Loucy (cell line): Measurements from ENCODE around the gene KCNK7.
A peak's percentile ranks its signal among the peaks of the same experiment; 100 is the strongest.

Source experiments
- H2AFZ ChIP-seq: fragments of 200-600 bp; sonication (generic); 2 replicates; pipeline ENCODE4 v1.6.0; 2016; ENCODE audit warnings: antibody characterized with exemption, mild to moderate bottlenecking, low read length, moderate library complexity
- H3F3A ChIP-seq: fragments of 200-600 bp; 2 replicates; pipeline ENCODE4 v1.6.0; 2016; ENCODE audit warnings: antibody characterized with exemption, low read depth, mild to moderate bottlenecking
- H3K27me3 ChIP-seq: fragments of 200-600 bp; sonication (generic); 2 replicates; pipeline ENCODE4 v1.6.1; 2014; ENCODE audit warnings: low read length, mild to moderate bottlenecking; ENCODE audit not compliant: insufficient read depth, poor library complexity, severe bottlenecking
- H3K36me3 ChIP-seq: fragments of 200-600 bp; sonication (generic); 2 replicates; pipeline ENCODE4 v1.6.1; 2016; ENCODE audit warnings: low read length; ENCODE audit not compliant: insufficient read depth
- H3K4me1 ChIP-seq: fragments of 200-600 bp; sonication (generic); 2 replicates; pipeline ENCODE4 v1.5.1; 2014; ENCODE audit warnings: low read length, mild to moderate bottlenecking; ENCODE audit not compliant: insufficient read depth, poor library complexity, severe bottlenecking
- H3K4me2 ChIP-seq: fragments of 200-600 bp; sonication (generic); 2 replicates; pipeline ENCODE4 v1.6.0; 2014; ENCODE audit warnings: antibody characterized with exemption, low read length, low read depth, mild to moderate bottlenecking; ENCODE audit not compliant: poor library complexity, severe bottlenecking
- H3K4me3 ChIP-seq: fragments of 200-600 bp; sonication (generic); 2 replicates; pipeline ENCODE4 v1.5.1; 2014; ENCODE audit warnings: low read length, mild to moderate bottlenecking, mixed read lengths; ENCODE audit not compliant: poor library complexity, severe bottlenecking
- H3K79me2 ChIP-seq: fragments of 200-600 bp; sonication (generic); 2 replicates; pipeline ENCODE4 v1.6.1; 2014; ENCODE audit warnings: low read length; ENCODE audit not compliant: insufficient read depth
- H3K9ac ChIP-seq: fragments of 200-600 bp; sonication (generic); 2 replicates; pipeline ENCODE4 v1.6.0; 2014; ENCODE audit warnings: mild to moderate bottlenecking, low read depth, low read length, moderate library complexity; ENCODE audit not compliant: poor library complexity, severe bottlenecking
- H3K9me2 ChIP-seq: fragments of 200-600 bp; sonication (generic); replicated peaks from 2 replicates; pipeline ENCODE4 v1.6.1; 2016; ENCODE audit warnings: low read depth, low read length, mixed read lengths
- H3K9me3 ChIP-seq: fragments of 200-600 bp; sonication (generic); 2 replicates; pipeline ENCODE4 v1.6.1; 2014; ENCODE audit warnings: mild to moderate bottlenecking, antibody characterized with exemption, low read length, low read depth; ENCODE audit not compliant: insufficient read depth
- H4K20me1 ChIP-seq: fragments of 200-600 bp; sonication (generic); 2 replicates; pipeline ENCODE4 v1.6.0; 2014; ENCODE audit warnings: antibody characterized with exemption, low read length, mild to moderate bottlenecking; ENCODE audit not compliant: insufficient read depth, poor library complexity, severe bottlenecking
- EZH2phosphoT487 ChIP-seq: fragments of 200-600 bp; IDR thresholded peaks from 2 replicates; pipeline ENCODE4 v1.6.1; 2018; ENCODE audit warnings: antibody characterized with exemption, mild to moderate bottlenecking, moderate library complexity, borderline replicate concordance
- TF ChIP-seq, protein P1 (sequence below): fragments of 200-600 bp; sonication (generic); conservative IDR thresholded peaks from 2 replicates; pipeline ENCODE4 v1.5.1; 2014; ENCODE audit warnings: mild to moderate bottlenecking, antibody characterized with exemption, low read length

Gene KCNK7

DNA sequence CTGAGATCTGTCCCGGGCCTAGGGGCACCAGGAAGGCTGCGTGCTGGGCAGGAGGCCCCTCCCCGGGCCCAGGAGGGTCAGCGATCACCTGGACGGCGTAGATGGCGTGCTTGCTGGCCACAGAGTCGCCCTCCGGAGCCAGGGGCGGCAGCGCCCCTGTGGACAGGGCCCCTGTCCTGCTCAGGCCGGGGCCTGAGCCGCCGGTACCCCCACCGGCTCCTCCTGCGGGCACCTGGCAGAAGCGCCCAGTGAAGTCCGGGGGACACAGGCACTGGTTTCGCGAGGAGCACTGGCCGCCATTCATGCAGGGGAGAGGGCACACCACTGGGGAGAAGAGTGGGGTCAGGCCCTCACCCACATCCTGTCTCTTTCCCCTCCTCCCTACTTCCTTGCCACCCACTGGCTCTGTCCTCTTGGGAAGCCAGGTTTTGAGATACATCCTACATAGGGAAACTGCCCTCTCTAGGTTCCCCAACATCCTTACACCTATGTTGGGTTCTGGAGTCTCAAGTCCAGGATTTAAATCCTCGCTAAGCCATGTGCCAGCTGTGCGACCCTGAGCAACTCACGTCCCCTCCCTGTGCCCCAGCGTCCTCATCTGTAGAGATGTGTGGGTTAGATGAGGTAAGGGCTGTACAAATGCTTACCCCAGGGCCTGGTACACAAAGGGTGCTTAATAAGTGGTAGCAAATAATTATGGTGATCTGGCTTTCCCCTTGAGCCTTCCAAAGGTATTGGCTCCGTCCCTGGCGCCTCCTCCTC lies 41.4 kb downstream of the KCNK7 start:
- Histone ChIP-seq H3K4me1 (peaks cover 41% of the 10 kb centered on the region), H3K4me2 (peak overlapping the region; percentile 60), H3F3A (no peaks in the 10 kb centered on the region), H3K27me3 (no peaks in the 10 kb centered on the region), H3K9ac (peak overlapping the region; percentile 66), H2AFZ (no peak overlapping the region), H3K4me3 (peak overlapping the region; percentile 51), H3K9me3 (no peaks in the 10 kb centered on the region), H3K36me3 (no peaks in the 10 kb centered on the region), H3K79me2 (no peaks in the 10 kb centered on the region), H3K9me2 (no peaks in the 10 kb centered on the region), H4K20me1 (no peaks in the 10 kb centered on the region)
- no peak for TF ChIP-seq EZH2phosphoT487
- TF ChIP-seq, protein P1, sequence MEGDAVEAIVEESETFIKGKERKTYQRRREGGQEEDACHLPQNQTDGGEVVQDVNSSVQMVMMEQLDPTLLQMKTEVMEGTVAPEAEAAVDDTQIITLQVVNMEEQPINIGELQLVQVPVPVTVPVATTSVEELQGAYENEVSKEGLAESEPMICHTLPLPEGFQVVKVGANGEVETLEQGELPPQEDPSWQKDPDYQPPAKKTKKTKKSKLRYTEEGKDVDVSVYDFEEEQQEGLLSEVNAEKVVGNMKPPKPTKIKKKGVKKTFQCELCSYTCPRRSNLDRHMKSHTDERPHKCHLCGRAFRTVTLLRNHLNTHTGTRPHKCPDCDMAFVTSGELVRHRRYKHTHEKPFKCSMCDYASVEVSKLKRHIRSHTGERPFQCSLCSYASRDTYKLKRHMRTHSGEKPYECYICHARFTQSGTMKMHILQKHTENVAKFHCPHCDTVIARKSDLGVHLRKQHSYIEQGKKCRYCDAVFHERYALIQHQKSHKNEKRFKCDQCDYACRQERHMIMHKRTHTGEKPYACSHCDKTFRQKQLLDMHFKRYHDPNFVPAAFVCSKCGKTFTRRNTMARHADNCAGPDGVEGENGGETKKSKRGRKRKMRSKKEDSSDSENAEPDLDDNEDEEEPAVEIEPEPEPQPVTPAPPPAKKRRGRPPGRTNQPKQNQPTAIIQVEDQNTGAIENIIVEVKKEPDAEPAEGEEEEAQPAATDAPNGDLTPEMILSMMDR, result no peak

DNA sequence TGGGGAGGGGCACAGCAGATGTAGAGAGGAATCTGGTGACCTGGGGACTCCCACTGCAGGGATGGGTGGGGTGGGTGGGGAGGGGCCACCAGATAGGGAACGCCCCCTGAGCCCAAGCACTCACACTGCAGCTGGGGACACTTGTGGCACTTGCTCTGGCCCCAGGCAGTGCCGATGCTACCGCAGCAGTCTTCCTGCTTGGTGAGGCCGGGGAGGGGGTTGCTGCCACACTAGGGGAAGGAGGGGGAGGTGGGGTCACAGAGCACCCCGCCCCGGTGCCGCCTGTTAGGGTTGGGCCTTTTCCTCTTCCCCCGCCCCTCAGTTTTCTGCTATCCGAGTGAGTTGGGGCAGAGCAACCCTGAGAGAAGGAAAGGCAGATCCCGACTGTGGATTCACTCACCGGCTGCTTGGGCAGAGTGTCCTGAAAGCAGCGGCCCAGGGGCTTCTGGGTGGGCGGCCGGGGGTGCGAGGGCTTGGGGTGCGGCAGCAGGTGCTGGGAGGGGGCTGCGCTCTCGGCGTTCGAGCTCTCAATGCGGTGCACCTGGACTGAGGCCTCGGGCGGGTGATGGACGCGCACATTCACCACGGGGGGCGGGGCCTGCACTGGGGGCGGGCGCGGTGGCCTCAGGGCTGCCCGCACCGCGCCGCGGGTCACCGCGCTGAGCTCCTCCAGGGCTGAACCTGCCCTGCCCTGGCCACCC lies 42.1 kb downstream of the KCNK7 start:
- peaks cover 41% of the 10 kb centered on the region for H3K4me1 ChIP-seq
- H3K27me3 ChIP-seq, result no peaks in the 10 kb centered on the region
- no peaks in the 10 kb centered on the region for H3K36me3 ChIP-seq
- no peaks in the 10 kb centered on the region for H3K9me3 ChIP-seq
- H4K20me1 ChIP-seq, result no peaks in the 10 kb centered on the region
- TF ChIP-seq, protein P1, result no peak
- no peak for TF ChIP-seq EZH2phosphoT487
- no peaks in the 10 kb centered on the region for H3K9me2 ChIP-seq
- peak overlapping the region; percentile 51 for H3K4me3 ChIP-seq
- peak overlapping the region; percentile 66 for H3K9ac ChIP-seq
- H3K79me2 ChIP-seq, result no peaks in the 10 kb centered on the region
- H3K4me2 ChIP-seq, result peak overlapping the region; percentile 60
- peak overlapping the region; percentile 49; the same call in 1 of the 2 replicates for H2AFZ ChIP-seq
- H3F3A ChIP-seq, result no peaks in the 10 kb centered on the region

DNA sequence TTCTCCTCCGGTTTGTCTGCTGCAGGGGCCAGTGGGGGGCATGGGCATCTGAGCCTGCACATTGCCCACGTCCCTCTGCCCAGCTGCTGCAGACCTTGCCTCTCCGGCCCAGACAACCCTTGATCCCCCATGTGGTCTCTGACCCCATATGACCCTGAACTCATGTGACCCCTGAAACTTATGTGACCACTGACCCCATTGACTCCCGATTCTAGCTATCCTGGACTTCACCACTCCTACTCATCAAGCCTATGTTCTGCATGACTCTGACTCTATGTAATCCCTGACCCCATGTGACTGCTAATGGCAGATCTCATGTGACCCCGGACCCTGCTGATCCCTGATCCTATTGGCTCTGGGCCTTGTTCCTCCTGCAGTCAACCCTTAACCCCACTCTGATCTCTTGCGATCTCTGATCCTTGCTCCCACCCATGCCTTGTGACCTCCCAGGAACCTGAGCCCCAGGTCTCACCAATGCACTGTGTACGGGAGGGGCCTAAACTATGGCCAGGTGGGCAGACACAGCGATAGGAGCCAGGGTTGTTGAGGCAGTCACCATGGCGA lies 43.1 kb downstream of the KCNK7 start:
- Histone ChIP-seq H2AFZ (no peak overlapping the region), H3K9me2 (no peaks in the 10 kb centered on the region), H3K36me3 (no peaks in the 10 kb centered on the region), H3K4me1 (peaks cover 42% of the 10 kb centered on the region), H3F3A (no peaks in the 10 kb centered on the region), H3K4me2 (peak overlapping the region; percentile 59), H4K20me1 (no peaks in the 10 kb centered on the region), H3K4me3 (no peak overlapping the region), H3K9ac (peak overlapping the region; percentile 17), H3K79me2 (no peaks in the 10 kb centered on the region), H3K27me3 (no peaks in the 10 kb centered on the region), H3K9me3 (no peaks in the 10 kb centered on the region)
- TF ChIP-seq, protein P1, result no peak; the same call in 1 of the 2 replicates
- no peak for TF ChIP-seq EZH2phosphoT487
